Nephron (organoid): ENCODE results near the gene RERE.

Experiments used
- H3K27ac Mint-ChIP-seq, 3 experiments: 2 replicates each; pipeline ENCODE4 v1.8.0; 2020; ENCODE audit warnings: mixed read lengths in 3 of 3, mild to moderate bottlenecking in 2 of 3, moderate library complexity in 1 of 3
- H3K27me3 Mint-ChIP-seq: 2 replicates; pipeline ENCODE4 v1.8.0; 2021; ENCODE audit warnings: low read depth, mild to moderate bottlenecking, moderate library complexity, mixed read lengths
- H3K36me3 Mint-ChIP-seq: 2 replicates; pipeline ENCODE4 v1.8.0; 2020; ENCODE audit warnings: low read depth, mixed read lengths
- H3K4me1 Mint-ChIP-seq: 2 replicates; pipeline ENCODE4 v1.8.0; 2020; ENCODE audit warnings: mixed read lengths
- H3K4me3 Mint-ChIP-seq, 3 experiments: 2 replicates each; pipeline ENCODE4 v1.8.0; 2020; ENCODE audit warnings: mild to moderate bottlenecking in 3 of 3, mixed read lengths in 3 of 3, moderate library complexity in 2 of 3
- H3K9me3 Mint-ChIP-seq: 2 replicates; pipeline ENCODE4 v1.8.0; 2020; ENCODE audit warnings: mixed read lengths
- CTCF ChIP-seq, 3 experiments: fragments of 200-600 bp; sonication (generic); IDR thresholded peaks; one replicate each; pipeline ENCODE4 v1.5.0; 2021; ENCODE audit warnings: antibody characterized with exemption in 3 of 3; ENCODE audit not compliant: unreplicated experiment in 3 of 3

The RERE gene

GRCh38 chr1:8563944-8564537, 253.4 kb downstream of the RERE start:
- H3K4me1 Mint-ChIP-seq, result peaks cover 25% of the 10 kb centered on the region
- no peak overlapping the region for H3K4me3 Mint-ChIP-seq
- H3K27ac Mint-ChIP-seq, result peak overlapping the region in 2 of 3 experiments; percentile 76 to 85
- TF ChIP-seq CTCF (IDR thresholded peaks at IDR 0.05; ENCODE audit: unreplicated experiment in 3 of 3), result no peak
- H3K9me3 Mint-ChIP-seq, result no peaks in the 10 kb centered on the region
- H3K36me3 Mint-ChIP-seq, result no peaks in the 10 kb centered on the region
- no peaks in the 10 kb centered on the region for H3K27me3 Mint-ChIP-seq

DNA sequence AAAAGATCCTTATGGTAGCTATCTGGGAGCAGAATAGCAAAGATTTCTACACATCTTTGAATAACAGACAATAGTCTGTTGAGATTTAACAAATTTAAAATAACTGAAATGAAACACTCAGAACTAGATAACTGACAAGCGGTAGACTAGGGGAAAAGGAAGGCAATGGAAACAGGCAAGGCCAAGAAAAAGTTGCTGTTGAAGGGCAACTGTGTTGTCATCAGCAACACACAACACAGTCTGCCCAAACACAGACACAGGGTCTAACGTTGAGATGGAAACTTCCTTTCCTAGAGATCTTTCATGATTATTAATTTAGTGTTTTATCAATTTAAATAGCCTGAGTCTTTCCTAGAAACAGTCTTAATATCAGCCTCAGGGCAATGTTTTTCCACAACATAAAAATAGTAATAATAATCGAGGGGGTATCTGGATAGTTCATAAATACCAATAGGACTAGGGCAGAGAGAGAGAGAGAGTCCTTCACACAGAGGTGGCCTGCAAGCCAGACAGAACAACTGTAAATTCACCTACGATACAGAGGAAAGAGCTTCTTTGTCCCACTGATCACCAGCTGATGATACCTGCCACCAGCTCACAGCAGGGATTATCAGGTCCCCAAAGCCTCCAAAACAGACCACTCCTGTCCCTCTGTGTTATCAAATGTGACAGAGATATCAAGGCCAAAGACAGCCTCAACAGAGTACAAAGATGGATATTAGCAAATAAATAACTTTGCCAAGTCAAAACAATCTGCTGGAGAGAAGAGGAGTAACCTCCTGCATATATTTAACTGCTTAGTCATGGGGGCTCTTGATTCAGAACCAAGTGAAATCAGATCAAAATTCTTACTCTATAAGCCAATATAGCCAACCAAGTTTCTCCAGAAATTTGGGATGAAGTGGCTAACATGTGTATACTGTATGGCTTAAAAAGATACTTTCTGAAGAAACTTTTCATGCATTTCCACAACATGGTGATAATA, 254.3 kb downstream of the RERE start:
- H3K4me3 Mint-ChIP-seq, result no peak overlapping the region
- TF ChIP-seq CTCF (IDR thresholded peaks at IDR 0.05; ENCODE audit: unreplicated experiment in 3 of 3), result no peak
- no peaks in the 10 kb centered on the region for H3K9me3 Mint-ChIP-seq
- no peaks in the 10 kb centered on the region for H3K27me3 Mint-ChIP-seq
- H3K4me1 Mint-ChIP-seq, result peaks cover 25% of the 10 kb centered on the region
- H3K36me3 Mint-ChIP-seq, result no peaks in the 10 kb centered on the region
- peak overlapping the region; percentile 76 to 85 (median 79) for H3K27ac Mint-ChIP-seq

DNA sequence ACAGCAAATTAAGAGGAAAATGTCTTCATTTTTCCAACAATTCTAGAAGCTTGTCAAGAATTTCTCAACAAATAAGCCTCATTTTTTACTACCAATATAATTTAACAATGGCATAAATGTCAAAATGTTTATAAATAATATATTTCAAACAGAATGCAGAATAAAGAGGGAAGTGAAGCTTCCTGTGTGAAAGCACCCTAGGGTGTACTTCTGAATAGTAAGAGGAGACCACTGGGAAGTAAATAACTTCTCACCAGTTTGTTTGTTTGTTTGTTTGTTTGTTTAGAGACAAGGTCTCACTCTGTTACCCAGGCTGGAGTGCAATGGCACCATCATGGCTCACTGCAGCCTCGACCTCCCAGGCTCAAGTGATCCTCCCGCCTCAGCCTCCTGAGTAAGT, 255.2 kb downstream of the RERE start:
- Mint-ChIP-seq H3K4me3 (no peak overlapping the region), H3K4me1 (peaks cover 25% of the 10 kb centered on the region), H3K36me3 (no peaks in the 10 kb centered on the region), H3K9me3 (no peaks in the 10 kb centered on the region), H3K27me3 (no peaks in the 10 kb centered on the region), H3K27ac (peak overlapping the region in 1 of 3 experiments; percentile 24)
- no peak for TF ChIP-seq CTCF (IDR thresholded peaks at IDR 0.05; ENCODE audit: unreplicated experiment in 3 of 3)

DNA sequence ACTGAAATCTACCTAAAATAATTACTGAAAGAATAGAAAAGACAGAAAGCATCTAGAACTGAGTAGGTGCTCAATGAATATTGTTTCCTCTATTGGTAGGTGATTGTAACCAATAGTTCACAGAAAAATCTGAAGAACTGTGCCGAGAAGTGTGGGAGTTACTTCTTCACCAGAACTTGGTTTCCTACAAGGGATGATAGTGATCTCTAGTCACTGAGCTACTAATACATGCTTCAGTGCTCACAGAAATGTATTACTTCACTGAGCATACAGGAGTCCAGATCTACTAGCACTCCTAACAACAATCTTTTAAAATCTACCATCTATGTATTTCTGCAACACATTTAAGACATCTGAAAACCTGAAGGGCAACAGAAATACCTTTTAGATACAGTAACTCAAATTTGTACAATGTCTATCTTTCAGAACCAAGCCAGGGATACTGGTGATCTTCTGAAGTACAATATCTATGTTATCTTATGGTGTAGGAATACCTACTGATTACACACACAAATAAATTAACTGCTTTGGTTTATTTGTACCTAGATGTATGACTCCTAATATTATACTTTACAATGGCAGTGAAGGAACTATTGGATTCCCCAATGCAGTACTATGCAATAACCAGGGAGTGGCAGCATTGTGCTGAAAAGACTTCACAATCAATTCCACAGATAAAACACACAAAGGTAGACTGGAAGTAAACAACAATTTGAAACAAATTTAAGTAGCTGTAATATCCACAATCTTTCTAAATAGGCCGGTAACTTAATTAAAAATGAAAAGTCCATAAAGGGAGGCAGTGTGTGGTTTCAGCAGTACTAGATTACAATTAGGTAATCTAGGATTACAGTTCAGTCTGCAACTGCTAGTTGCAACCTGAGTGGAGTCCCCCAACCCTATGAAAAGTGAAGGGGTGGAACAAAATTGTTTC, 256.6 kb downstream of the RERE start:
- peaks cover 7% of the 10 kb centered on the region for H3K36me3 Mint-ChIP-seq
- peaks cover 25% of the 10 kb centered on the region for H3K4me1 Mint-ChIP-seq
- H3K27me3 Mint-ChIP-seq, result no peaks in the 10 kb centered on the region
- no peak overlapping the region for H3K4me3 Mint-ChIP-seq
- H3K27ac Mint-ChIP-seq, result peak overlapping the region; percentile 28 to 57 (median 39)
- TF ChIP-seq CTCF (IDR thresholded peaks at IDR 0.05; ENCODE audit: unreplicated experiment in 3 of 3), result peak; percentile 88 to 94 (median 93)
- no peaks in the 10 kb centered on the region for H3K9me3 Mint-ChIP-seq

- TF ChIP-seq CTCF (IDR thresholded peaks at IDR 0.05; ENCODE audit: unreplicated experiment in 3 of 3), result no peak
- peaks cover 25% of the 10 kb centered on the region for H3K4me1 Mint-ChIP-seq
- H3K36me3 Mint-ChIP-seq, result peaks cover 15% of the 10 kb centered on the region
- H3K9me3 Mint-ChIP-seq, result no peaks in the 10 kb centered on the region
- H3K4me3 Mint-ChIP-seq, result no peak overlapping the region
- H3K27ac Mint-ChIP-seq, result peak overlapping the region; percentile 31 to 72 (median 49)
- H3K27me3 Mint-ChIP-seq, result no peaks in the 10 kb centered on the region
These were observed 257.4 kb downstream of the RERE start for GRCh38 chr1:8560035-8560434.
